Liver (tissue), 9 donors: ENCODE results near the gene JAKMIP1. TPM values are rescaled to one million over a fixed set of nuclear protein-coding genes. Genes with fewer than 3 reads are reported as not detected.

Source experiments
- DNase-seq: peaks from one replicate; pipeline ENCODE4 v3.0.0-alpha.2; 2017; ENCODE audit warnings: low spot score
- H3K27ac ChIP-seq, 2 donors: one replicate each; pipeline ENCODE4 v1.7.0; 2013; ENCODE audit warnings: inconsistent platforms in 2 of 2, low read length in 2 of 2, control low read depth in 1 of 2, low read depth in 1 of 2, mild to moderate bottlenecking in 1 of 2
- H3K27me3 ChIP-seq, 4 donors: one replicate each; pipeline versions ENCODE4 v1.6.1 to v1.7.0; 2013; ENCODE audit warnings: low read length in 3 of 4, inconsistent platforms in 1 of 4, mild to moderate bottlenecking in 1 of 4, moderate library complexity in 1 of 4; ENCODE audit not compliant: control insufficient read depth in 4 of 4, insufficient read depth in 4 of 4
- H3K36me3 ChIP-seq, 4 donors: one replicate each; pipeline versions ENCODE4 v1.6.1 to v1.7.0; 2013; ENCODE audit warnings: low read length in 3 of 4, mild to moderate bottlenecking in 3 of 4, low read depth in 1 of 4, moderate library complexity in 1 of 4; ENCODE audit not compliant: control insufficient read depth in 4 of 4, insufficient read depth in 3 of 4
- H3K4me1 ChIP-seq, 4 donors: one replicate each; pipeline versions ENCODE4 v1.6.1 to v1.7.0; 2013; ENCODE audit warnings: low read length in 3 of 4, mild to moderate bottlenecking in 3 of 4, moderate library complexity in 1 of 4; ENCODE audit not compliant: control insufficient read depth in 4 of 4, insufficient read depth in 4 of 4
- H3K4me3 ChIP-seq, 3 donors: one replicate each; pipeline versions ENCODE4 v1.6.1 to v1.7.0; 2013; ENCODE audit warnings: low read length in 3 of 3, control low read depth in 1 of 3, low read depth in 1 of 3, mild to moderate bottlenecking in 1 of 3
- H3K9ac ChIP-seq, 2 donors: one replicate each; pipeline ENCODE4 v1.7.0; 2013; ENCODE audit warnings: low read length in 2 of 2, mild to moderate bottlenecking in 2 of 2, moderate library complexity in 2 of 2, control low read depth in 1 of 2, low read depth in 1 of 2
- H3K9me3 ChIP-seq, 4 donors: one replicate each; pipeline versions ENCODE4 v1.6.1 to v1.7.0; 2013; ENCODE audit warnings: low read length in 3 of 4; ENCODE audit not compliant: control insufficient read depth in 4 of 4
- EGR1 ChIP-seq, 2 donors: IDR thresholded peaks; 2 replicates each; pipeline ENCODE4 v1.6.1; 2016 to 2018; ENCODE audit warnings: antibody characterized with exemption in 2 of 2, low read depth in 2 of 2
- FOXA2 ChIP-seq: IDR thresholded peaks from 2 replicates; pipeline ENCODE4 v1.6.1; 2016; ENCODE audit warnings: antibody characterized with exemption
- GABPA ChIP-seq, 2 donors: IDR thresholded peaks in 1 of 2; conservative IDR thresholded peaks in 1 of 2; 2 replicates each; pipeline ENCODE4 v1.6.1; 2016; ENCODE audit warnings: antibody characterized with exemption in 2 of 2, mild to moderate bottlenecking in 1 of 2, moderate library complexity in 1 of 2
- HNF4A ChIP-seq, 2 donors: conservative IDR thresholded peaks; 2 replicates each; pipeline ENCODE4 v1.6.1; 2016; ENCODE audit warnings: antibody characterized with exemption in 2 of 2, mild to moderate bottlenecking in 2 of 2
- HNF4G ChIP-seq: IDR thresholded peaks from 2 replicates; pipeline ENCODE4 v1.6.1; 2016; ENCODE audit warnings: antibody characterized with exemption
- JUND ChIP-seq, 2 donors: IDR thresholded peaks; 2 replicates each; pipeline ENCODE4 v1.6.1; 2016; ENCODE audit warnings: antibody characterized with exemption in 2 of 2
- NR2F2 ChIP-seq: IDR thresholded peaks from 2 replicates; pipeline ENCODE4 v1.6.1; 2016; ENCODE audit warnings: antibody characterized with exemption
- RAD21 ChIP-seq, 2 donors: IDR thresholded peaks; 2 replicates each; pipeline ENCODE4 v1.6.1; 2016; ENCODE audit warnings: antibody characterized with exemption in 2 of 2, mild to moderate bottlenecking in 2 of 2
- RXRA ChIP-seq, 2 donors: IDR thresholded peaks; 2 replicates each; pipeline ENCODE4 v1.6.1; 2017 to 2018; ENCODE audit warnings: antibody characterized with exemption in 2 of 2, mild to moderate bottlenecking in 1 of 2
- SP1 ChIP-seq: IDR thresholded peaks from 2 replicates; pipeline ENCODE4 v1.6.1; 2018; ENCODE audit warnings: antibody characterized with exemption, mild to moderate bottlenecking
- YY1 ChIP-seq: IDR thresholded peaks from 2 replicates; pipeline ENCODE4 v1.6.1; 2016; ENCODE audit warnings: antibody characterized with exemption, mild to moderate bottlenecking
- WGBS: extraction: QIAGEN DNeasy Blood & Tissue Kit; methylation state at CpG from one replicate; pipeline ENCODE4 v1.1.7; 2013; 5-methylcytosine and 5-hydroxymethylcytosine counted together
- polyA plus RNA-seq, 2 donors: library from polyadenylated mRNA; stranded (reverse) in 1 of 2; unstranded in 1 of 2; fragments of 200-250 nt in 1 of 2; fragments of >200 nt in 1 of 2; fragmentation: Nextera tagmentation in 1 of 2; extraction: Ambion mirVana in 1 of 2; gene quantifications; one replicate each; pipeline versions ENCODE4 v1.2.1 to v1.2.3, GENCODE V29; 2013 to 2015
- total RNA-seq, 2 donors: library from RNA; depleted of rRNA; stranded (reverse); fragments of >200 nt; gene quantifications; one replicate each; pipeline ENCODE4 v1.2.3, GENCODE V29; 2014
- TF ChIP-seq, protein P1 (sequence below): IDR thresholded peaks from 2 replicates; pipeline ENCODE4 v1.6.1; 2016; ENCODE audit warnings: antibody characterized with exemption
- TF ChIP-seq, protein P2 (sequence below): IDR thresholded peaks from 2 replicates; pipeline ENCODE4 v1.6.1; 2016; ENCODE audit warnings: antibody characterized with exemption
- TF ChIP-seq, protein P3 (sequence below): IDR thresholded peaks from 2 replicates; pipeline ENCODE4 v1.6.1; 2016; ENCODE audit warnings: antibody characterized with exemption
- TF ChIP-seq, protein P4 (sequence below): fragments of 150-350 bp; IDR thresholded peaks from 2 replicates; pipeline ENCODE4 v1.5.1; 2017; ENCODE audit warnings: improper control_type of control experiment, low read depth, low read length; ENCODE audit not compliant: missing input control
- donor health status: healthy.
- donor health status: healthy.
- donor health status: healthy.
- donor health status: healthy.
- donor health status: healthy.

JAKMIP1 gene
- total and polyA plus RNA-seq, 4 donors: 0.08 to 0.50 TPM; not detected in 2

DNA sequence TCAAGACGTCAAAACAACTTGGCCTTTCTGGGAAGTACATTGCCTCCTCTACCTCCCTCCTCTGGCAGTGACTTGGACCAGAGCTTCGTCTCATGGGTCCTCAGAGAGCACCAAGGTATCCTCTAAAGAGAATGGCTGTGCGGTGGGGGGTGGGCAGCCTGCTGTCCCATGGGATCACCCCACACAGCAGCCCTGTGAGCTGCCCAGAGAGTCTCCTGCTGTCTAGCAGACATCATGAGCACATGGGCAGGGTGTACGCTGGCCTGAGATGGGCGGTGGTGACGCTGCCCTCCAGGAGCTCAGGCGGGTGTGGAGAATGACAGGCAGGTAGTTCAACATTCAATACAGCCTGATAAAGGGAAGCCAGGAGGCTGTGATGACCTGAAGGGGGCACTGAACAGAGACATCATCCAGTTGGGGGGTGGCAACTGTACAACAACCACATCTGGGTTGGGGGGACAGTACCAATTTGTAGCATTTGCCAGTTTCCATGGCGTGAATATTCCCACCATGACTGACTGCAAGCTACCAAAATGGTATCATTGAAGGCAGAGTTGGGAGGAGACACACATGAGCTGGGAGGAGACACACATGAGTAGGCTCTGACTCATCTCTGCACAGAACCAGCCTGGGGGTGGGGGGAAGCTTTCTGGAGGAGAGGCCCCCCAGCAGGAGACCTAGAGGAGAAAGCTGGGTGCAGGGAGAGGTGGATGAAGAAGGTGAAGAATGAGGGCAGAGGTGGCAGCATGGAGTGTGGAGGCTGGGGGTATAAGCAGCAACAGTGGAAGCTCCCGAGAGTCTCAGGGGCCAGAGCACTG, 218.0 kb downstream of the JAKMIP1 start (continued):
- TF ChIP-seq YY1: no peak

DNA sequence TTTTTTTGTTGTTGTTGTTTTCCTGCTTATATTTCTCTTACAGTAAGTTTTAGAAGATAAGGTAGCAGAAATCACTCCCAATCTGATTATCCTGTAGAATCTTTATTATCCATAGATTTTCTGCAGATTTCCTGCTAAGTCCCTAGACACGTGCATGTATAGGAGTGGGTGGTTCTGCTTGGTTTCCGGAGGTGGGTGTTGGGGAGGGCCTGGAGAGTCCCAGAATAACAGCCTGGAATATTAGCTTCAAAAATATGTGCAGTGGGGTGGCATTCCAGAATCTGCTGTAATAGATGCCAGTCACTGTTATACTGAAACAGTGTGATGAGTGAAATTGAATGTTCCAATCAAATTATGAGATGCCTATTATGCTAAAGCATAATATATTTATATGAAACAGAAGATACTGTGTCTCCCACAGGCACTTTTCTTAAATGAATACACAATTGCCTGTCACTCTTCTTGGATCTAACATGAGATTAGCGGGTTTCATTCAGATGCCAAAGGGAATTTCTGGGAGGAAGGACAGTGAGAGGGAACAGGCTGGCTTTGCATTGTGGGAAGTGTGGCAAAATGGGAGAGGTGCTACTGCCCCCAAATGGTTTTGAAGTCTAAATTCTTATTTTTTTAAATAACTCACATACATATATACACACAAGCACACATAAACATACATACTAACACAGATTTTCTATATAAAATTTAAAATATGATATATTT, 219.8 kb downstream of the JAKMIP1 start:
- Histone ChIP-seq H3K36me3 (no peaks in the 10 kb centered on the region), H3K4me3 (no peak overlapping the region), H3K9me3 (peaks cover 0 to 4% (median 2%) of the 10 kb centered on the region in 4 donors), H3K4me1 (no peaks in the 10 kb centered on the region), H3K27me3 (peaks cover 0 to 7% (median 3%) of the 10 kb centered on the region in 4 donors), H3K27ac (no peak overlapping the region), H3K9ac (no peak overlapping the region)
- TF ChIP-seq HNF4A (conservative IDR thresholded peaks at IDR 0.05): no peak
- TF ChIP-seq, protein P1, sequence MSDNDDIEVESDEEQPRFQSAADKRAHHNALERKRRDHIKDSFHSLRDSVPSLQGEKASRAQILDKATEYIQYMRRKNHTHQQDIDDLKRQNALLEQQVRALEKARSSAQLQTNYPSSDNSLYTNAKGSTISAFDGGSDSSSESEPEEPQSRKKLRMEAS: no peak
- no peak for TF ChIP-seq FOXA2
- no peak for TF ChIP-seq RXRA (IDR thresholded peaks at IDR 0.05)
- DNase-seq: no peak
- 51% methylated on average over 3 of the region's 3 CpGs for WGBS

DNA sequence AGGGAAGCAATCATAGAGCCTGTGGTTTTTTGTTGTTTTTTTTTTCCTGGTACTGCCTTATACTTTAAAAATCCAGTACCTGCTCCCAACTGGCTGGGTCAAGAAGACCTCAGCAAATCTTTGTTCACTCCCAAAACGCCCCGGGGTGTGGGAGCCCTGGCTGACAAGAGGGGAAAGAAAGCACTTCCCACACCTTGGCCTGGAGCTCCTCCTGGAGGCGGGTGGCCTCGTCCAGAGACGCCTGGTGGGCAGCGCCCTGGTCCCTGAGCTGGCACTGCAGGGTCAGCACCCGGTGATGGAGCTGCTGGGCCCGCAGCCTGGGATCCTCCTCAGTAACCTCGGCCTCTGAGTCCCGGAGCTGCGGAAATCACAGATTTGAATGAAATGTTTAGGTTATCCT, 220.4 kb downstream of the JAKMIP1 start:
- no peaks in the 10 kb centered on the region for H3K36me3 ChIP-seq
- no peak overlapping the region for H3K4me3 ChIP-seq
- H3K9ac ChIP-seq: no peak overlapping the region
- 22% methylated on average over 11 of the region's 11 CpGs for WGBS
- H3K4me1 ChIP-seq: no peaks in the 10 kb centered on the region
- no peak for DNase-seq
- H3K9me3 ChIP-seq: peaks cover 0 to 4% (median 2%) of the 10 kb centered on the region in 4 donors
- no peak overlapping the region for H3K27ac ChIP-seq
- TF ChIP-seq RAD21 (IDR thresholded peaks at IDR 0.05) (peak in 1 of 2 donors; percentile 42), YY1 (no peak)
- TF ChIP-seq, protein P2, sequence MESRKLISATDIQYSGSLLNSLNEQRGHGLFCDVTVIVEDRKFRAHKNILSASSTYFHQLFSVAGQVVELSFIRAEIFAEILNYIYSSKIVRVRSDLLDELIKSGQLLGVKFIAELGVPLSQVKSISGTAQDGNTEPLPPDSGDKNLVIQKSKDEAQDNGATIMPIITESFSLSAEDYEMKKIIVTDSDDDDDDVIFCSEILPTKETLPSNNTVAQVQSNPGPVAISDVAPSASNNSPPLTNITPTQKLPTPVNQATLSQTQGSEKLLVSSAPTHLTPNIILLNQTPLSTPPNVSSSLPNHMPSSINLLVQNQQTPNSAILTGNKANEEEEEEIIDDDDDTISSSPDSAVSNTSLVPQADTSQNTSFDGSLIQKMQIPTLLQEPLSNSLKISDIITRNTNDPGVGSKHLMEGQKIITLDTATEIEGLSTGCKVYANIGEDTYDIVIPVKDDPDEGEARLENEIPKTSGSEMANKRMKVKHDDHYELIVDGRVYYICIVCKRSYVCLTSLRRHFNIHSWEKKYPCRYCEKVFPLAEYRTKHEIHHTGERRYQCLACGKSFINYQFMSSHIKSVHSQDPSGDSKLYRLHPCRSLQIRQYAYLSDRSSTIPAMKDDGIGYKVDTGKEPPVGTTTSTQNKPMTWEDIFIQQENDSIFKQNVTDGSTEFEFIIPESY: no peak
- TF ChIP-seq, protein P3, sequence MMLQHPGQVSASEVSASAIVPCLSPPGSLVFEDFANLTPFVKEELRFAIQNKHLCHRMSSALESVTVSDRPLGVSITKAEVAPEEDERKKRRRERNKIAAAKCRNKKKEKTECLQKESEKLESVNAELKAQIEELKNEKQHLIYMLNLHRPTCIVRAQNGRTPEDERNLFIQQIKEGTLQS: no peak
- peaks cover 0 to 7% (median 3%) of the 10 kb centered on the region in 4 donors for H3K27me3 ChIP-seq

DNA sequence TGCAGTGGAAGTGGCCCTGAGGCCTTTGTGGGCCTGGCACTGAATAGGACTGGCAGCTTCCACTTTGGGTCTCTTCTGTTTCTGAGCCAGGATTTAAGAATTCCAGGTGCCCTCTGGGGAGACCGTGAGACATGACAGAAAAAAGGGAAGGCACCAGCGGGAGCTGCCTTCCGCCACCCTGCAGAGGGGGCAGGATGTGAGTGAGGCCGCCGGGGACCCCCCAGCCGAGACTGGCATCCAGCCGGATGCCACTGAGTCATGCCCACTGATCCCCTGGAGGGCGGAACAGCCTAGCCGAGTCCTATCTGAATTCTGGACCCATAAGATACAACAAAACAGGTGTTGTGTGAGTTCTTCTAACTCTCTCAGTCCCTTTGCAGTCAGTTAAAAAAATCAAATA, 223.4 kb downstream of the JAKMIP1 start:
- H3K27ac ChIP-seq: no peak overlapping the region
- no peaks in the 10 kb centered on the region for H3K4me1 ChIP-seq
- H3K36me3 ChIP-seq: no peaks in the 10 kb centered on the region
- H3K9ac ChIP-seq: no peak overlapping the region
- no peak overlapping the region for H3K4me3 ChIP-seq
- WGBS: 70% methylated on average over 9 of the region's 9 CpGs
- peaks cover 0 to 8% (median 6%) of the 10 kb centered on the region in 4 donors for H3K27me3 ChIP-seq
- no peak for DNase-seq
- no peaks in the 10 kb centered on the region for H3K9me3 ChIP-seq
- TF ChIP-seq HNF4A (conservative IDR thresholded peaks at IDR 0.05) (no peak), EGR1 (IDR thresholded peaks at IDR 0.05; ENCODE audit: low read depth in 2 of 2) (no peak), HNF4G (no peak), GABPA (IDR thresholded peaks at IDR 0.05 in 1 of 2, conservative IDR thresholded peaks at IDR 0.05 in 1 of 2) (no peak), JUND (IDR thresholded peaks at IDR 0.05) (no peak), NR2F2 (no peak), RAD21 (IDR thresholded peaks at IDR 0.05) (no peak), RXRA (IDR thresholded peaks at IDR 0.05) (no peak), YY1 (no peak), SP1 (no peak)
- TF ChIP-seq, protein P1: no peak
- TF ChIP-seq, protein P4, sequence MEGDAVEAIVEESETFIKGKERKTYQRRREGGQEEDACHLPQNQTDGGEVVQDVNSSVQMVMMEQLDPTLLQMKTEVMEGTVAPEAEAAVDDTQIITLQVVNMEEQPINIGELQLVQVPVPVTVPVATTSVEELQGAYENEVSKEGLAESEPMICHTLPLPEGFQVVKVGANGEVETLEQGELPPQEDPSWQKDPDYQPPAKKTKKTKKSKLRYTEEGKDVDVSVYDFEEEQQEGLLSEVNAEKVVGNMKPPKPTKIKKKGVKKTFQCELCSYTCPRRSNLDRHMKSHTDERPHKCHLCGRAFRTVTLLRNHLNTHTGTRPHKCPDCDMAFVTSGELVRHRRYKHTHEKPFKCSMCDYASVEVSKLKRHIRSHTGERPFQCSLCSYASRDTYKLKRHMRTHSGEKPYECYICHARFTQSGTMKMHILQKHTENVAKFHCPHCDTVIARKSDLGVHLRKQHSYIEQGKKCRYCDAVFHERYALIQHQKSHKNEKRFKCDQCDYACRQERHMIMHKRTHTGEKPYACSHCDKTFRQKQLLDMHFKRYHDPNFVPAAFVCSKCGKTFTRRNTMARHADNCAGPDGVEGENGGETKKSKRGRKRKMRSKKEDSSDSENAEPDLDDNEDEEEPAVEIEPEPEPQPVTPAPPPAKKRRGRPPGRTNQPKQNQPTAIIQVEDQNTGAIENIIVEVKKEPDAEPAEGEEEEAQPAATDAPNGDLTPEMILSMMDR: no peak
- TF ChIP-seq, protein P2: no peak
